Body of pancreas (tissue), 4 donors: ENCODE results near the gene CCDC181.

Source experiments
- CTCF ChIP-seq, 7 experiments: fragments of 450-650 bp in 4 of 7; fragments of 200-600 bp in 3 of 7; sonication (generic) in 3 of 7; IDR thresholded peaks; one replicate each; pipeline ENCODE4 v1.5.1; 2016 to 2019; ENCODE audit warnings: antibody characterized with exemption in 7 of 7
- POLR2A ChIP-seq, 3 donors: fragments of 450-650 bp; IDR thresholded peaks; one replicate each; pipeline ENCODE4 v1.6.1; 2016; ENCODE audit warnings: antibody characterized with exemption in 3 of 3, mild to moderate bottlenecking in 2 of 3

- no peak for TF ChIP-seq CTCF (IDR thresholded peaks at IDR 0.05)
- no peak for TF ChIP-seq POLR2A (IDR thresholded peaks at IDR 0.05)
Measured at GRCh38 chr1:169345511-169345910, 81.8 kb downstream of the CCDC181 start.
